ENCODE data around the gene PAGE2.
"Not testable (repeated sequence)": the region's sequence is repeated elsewhere in the genome, so short reads cannot be mapped to it uniquely, and the experiment has no call there.

PAGE2 gene

GRCh38 chrX:55127692-55128091, 38.9 kb downstream of the PAGE2 start:
- no peak for DNase-seq

GRCh38 chrX:55129361-55129760, 40.5 kb downstream of the PAGE2 start:
- no peak for DNase-seq

GRCh38 chrX:55130481-55130880, 41.7 kb downstream of the PAGE2 start:
- DNase-seq, result no peak

- no peak for DNase-seq
These were observed 43.6 kb downstream of the PAGE2 start for GRCh38 chrX:55132416-55132815.

GRCh38 chrX:55135171-55135570, 46.4 kb downstream of the PAGE2 start:
- DNase-seq, result peak; percentile 20

- not testable (repeated sequence) for DNase-seq
These were observed 52.0 kb downstream of the PAGE2 start for GRCh38 chrX:55140800-55141199.
